SU-DHL-6 (cell line): ENCODE data around the gene PLEKHG2.

ENCODE experiments used
- H2AFZ ChIP-seq: fragments of 200-600 bp; sonication (generic); 2 replicates; pipeline ENCODE4 v1.6.1; 2014; ENCODE audit warnings: low read depth, mild to moderate bottlenecking, moderate library complexity, mixed read lengths, antibody characterized with exemption, low read length; ENCODE audit not compliant: severe bottlenecking
- H3F3A ChIP-seq: fragments of 200-600 bp; shearing (Covaris generic); 2 replicates; pipeline ENCODE4 v1.6.0; 2016; ENCODE audit warnings: antibody characterized with exemption, mild to moderate bottlenecking; ENCODE audit not compliant: insufficient read depth
- H3K27ac ChIP-seq: fragments of 200-600 bp; sonication (generic); 2 replicates; pipeline ENCODE4 v1.5.1; 2016; ENCODE audit warnings: low read depth, mild to moderate bottlenecking, low read length, moderate library complexity, mixed read lengths
- H3K27me3 ChIP-seq: fragments of 200-600 bp; sonication (generic), shearing (Covaris generic); 2 replicates; pipeline ENCODE4 v1.6.0; 2014; ENCODE audit warnings: mild to moderate bottlenecking, low read length
- H3K36me3 ChIP-seq: fragments of 200-600 bp; sonication (generic); 2 replicates; pipeline ENCODE4 v1.6.1; 2014; ENCODE audit warnings: mild to moderate bottlenecking, low read length, mixed read lengths
- H3K4me2 ChIP-seq: fragments of 300-600, 200-600 bp; shearing (Covaris generic), sonication (generic); 2 replicates; pipeline ENCODE4 v1.6.0; 2014; ENCODE audit warnings: low read length, low read depth, mild to moderate bottlenecking; ENCODE audit not compliant: poor library complexity, severe bottlenecking
- H3K4me3 ChIP-seq: fragments of 200-600 bp; sonication (generic); 2 replicates; pipeline ENCODE4 v1.5.1; 2014; ENCODE audit warnings: antibody characterized with exemption, low read length, mild to moderate bottlenecking, mixed read lengths; ENCODE audit not compliant: insufficient read depth, poor library complexity, severe bottlenecking
- H3K79me2 ChIP-seq: fragments of 200-600 bp; sonication (generic); 2 replicates; pipeline ENCODE4 v1.6.1; 2014; ENCODE audit warnings: mild to moderate bottlenecking, low read length, moderate library complexity; ENCODE audit not compliant: insufficient read depth
- H3K9ac ChIP-seq: fragments of 200-600 bp; sonication (generic); 2 replicates; pipeline ENCODE4 v1.7.0; 2014; ENCODE audit warnings: mild to moderate bottlenecking, low read length
- H3K9me2 ChIP-seq: fragments of 200-600 bp; sonication (generic); replicated peaks from 2 replicates; pipeline ENCODE4 v1.6.1; 2014; ENCODE audit warnings: low read length; ENCODE audit not compliant: insufficient read depth
- H3K9me3 ChIP-seq: fragments of 200-600 bp; sonication (generic); 2 replicates; pipeline ENCODE4 v1.6.1; 2014; ENCODE audit warnings: low read length, mixed read lengths; ENCODE audit not compliant: insufficient read depth
- H4K20me1 ChIP-seq: fragments of 200-600 bp; sonication (generic); 2 replicates; pipeline ENCODE4 v1.6.1; 2014; ENCODE audit warnings: low read depth, mild to moderate bottlenecking, antibody characterized with exemption, low read length, moderate library complexity, mixed read lengths
- EZH2phosphoT487 ChIP-seq: fragments of 200-600 bp; sonication (generic), shearing (Covaris generic); conservative IDR thresholded peaks from 2 replicates; pipeline ENCODE4 v1.6.1; 2018; ENCODE audit warnings: mild to moderate bottlenecking, antibody characterized with exemption, low read length, moderate library complexity, mixed read lengths
- TF ChIP-seq, protein P1 (sequence below): fragments of 200-600 bp; sonication (generic); IDR thresholded peaks from one replicate; pipeline ENCODE4 v1.5.1; 2017; ENCODE audit warnings: antibody characterized with exemption, mild to moderate bottlenecking, low read length, moderate library complexity; ENCODE audit not compliant: insufficient read depth, poor library complexity, severe bottlenecking

Gene PLEKHG2

GRCh38 chr19:39424934-39425333 lies 12.5 kb downstream of the PLEKHG2 start:
- Histone ChIP-seq H3K9me2 (no peaks in the 10 kb centered on the region), H3K27me3 (no peaks in the 10 kb centered on the region), H3K9ac (no peak overlapping the region), H2AFZ (no peak overlapping the region), H3F3A (0 out of 2 replicates have a peak, but pooled peaks cover 14% of the 10 kb centered on the region), H3K4me3 (no peak overlapping the region), H3K9me3 (no peaks in the 10 kb centered on the region), H3K4me2 (no peak overlapping the region), H3K79me2 (no peaks in the 10 kb centered on the region), H3K27ac (no peak overlapping the region), H3K36me3 (no peaks in the 10 kb centered on the region), H4K20me1 (no peaks in the 10 kb centered on the region)
- no peak for TF ChIP-seq EZH2phosphoT487
- TF ChIP-seq, protein P1, sequence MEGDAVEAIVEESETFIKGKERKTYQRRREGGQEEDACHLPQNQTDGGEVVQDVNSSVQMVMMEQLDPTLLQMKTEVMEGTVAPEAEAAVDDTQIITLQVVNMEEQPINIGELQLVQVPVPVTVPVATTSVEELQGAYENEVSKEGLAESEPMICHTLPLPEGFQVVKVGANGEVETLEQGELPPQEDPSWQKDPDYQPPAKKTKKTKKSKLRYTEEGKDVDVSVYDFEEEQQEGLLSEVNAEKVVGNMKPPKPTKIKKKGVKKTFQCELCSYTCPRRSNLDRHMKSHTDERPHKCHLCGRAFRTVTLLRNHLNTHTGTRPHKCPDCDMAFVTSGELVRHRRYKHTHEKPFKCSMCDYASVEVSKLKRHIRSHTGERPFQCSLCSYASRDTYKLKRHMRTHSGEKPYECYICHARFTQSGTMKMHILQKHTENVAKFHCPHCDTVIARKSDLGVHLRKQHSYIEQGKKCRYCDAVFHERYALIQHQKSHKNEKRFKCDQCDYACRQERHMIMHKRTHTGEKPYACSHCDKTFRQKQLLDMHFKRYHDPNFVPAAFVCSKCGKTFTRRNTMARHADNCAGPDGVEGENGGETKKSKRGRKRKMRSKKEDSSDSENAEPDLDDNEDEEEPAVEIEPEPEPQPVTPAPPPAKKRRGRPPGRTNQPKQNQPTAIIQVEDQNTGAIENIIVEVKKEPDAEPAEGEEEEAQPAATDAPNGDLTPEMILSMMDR = no peak

- no peaks in the 10 kb centered on the region for H3K27me3 ChIP-seq
- H3K27ac ChIP-seq = no peak overlapping the region
- H3K9me2 ChIP-seq = no peaks in the 10 kb centered on the region
- no peak overlapping the region for H3K4me2 ChIP-seq
- no peak overlapping the region for H3K9ac ChIP-seq
- no peak overlapping the region for H2AFZ ChIP-seq
- no peaks in the 10 kb centered on the region for H3K9me3 ChIP-seq
- no peaks in the 10 kb centered on the region for H3K36me3 ChIP-seq
- no peak overlapping the region for H3K4me3 ChIP-seq
- TF ChIP-seq EZH2phosphoT487 = no peak
- TF ChIP-seq, protein P1 = no peak
- no peaks in the 10 kb centered on the region for H4K20me1 ChIP-seq
- no peaks in the 10 kb centered on the region for H3K79me2 ChIP-seq
- H3F3A ChIP-seq = peaks cover 19% of the 10 kb centered on the region
Measured at GRCh38 chr19:39425744-39426143, 13.3 kb downstream of the PLEKHG2 start.

DNA sequence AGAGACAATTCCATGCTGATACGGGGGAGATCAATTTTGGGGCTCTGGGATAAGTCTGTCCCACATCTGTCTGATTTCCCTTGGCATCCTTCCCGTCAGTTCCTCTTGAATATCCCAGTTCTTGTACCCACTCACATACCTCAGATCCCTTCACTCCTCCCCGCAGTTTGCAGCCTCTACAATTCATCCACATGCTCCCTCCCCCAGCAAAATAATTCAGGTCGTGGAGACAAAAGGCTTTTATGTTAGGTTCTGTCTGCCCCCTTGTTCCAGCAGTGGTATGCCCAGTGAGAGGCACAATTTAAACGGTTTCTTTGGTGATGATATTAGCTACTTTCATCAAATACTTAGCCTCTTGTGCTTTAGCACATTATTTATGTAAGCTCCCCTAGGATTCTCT lies 13.7 kb downstream of the PLEKHG2 start:
- no peak overlapping the region for H3K9ac ChIP-seq
- TF ChIP-seq, protein P1 = no peak
- no peak for TF ChIP-seq EZH2phosphoT487
- no peaks in the 10 kb centered on the region for H4K20me1 ChIP-seq
- no peaks in the 10 kb centered on the region for H3K79me2 ChIP-seq
- no peak overlapping the region for H2AFZ ChIP-seq
- H3F3A ChIP-seq = peaks cover 24% of the 10 kb centered on the region
- no peaks in the 10 kb centered on the region for H3K9me2 ChIP-seq
- H3K4me3 ChIP-seq = no peak overlapping the region
- H3K4me2 ChIP-seq = no peak overlapping the region
- H3K27me3 ChIP-seq = no peaks in the 10 kb centered on the region
- no peak overlapping the region for H3K27ac ChIP-seq
- H3K9me3 ChIP-seq = no peaks in the 10 kb centered on the region
- H3K36me3 ChIP-seq = no peaks in the 10 kb centered on the region
